A549 (cell line): ENCODE results near the gene PTPRE. TPM values are rescaled to one million over a fixed set of nuclear protein-coding genes. Genes with fewer than 3 reads are reported as not detected.

Experiments
- ATAC-seq, 2 experiments: fragments of 200-7000 bp in 1 of 2; fragments of >200 bp in 1 of 2; cut with Nextera tagmentation in 1 of 2; cut with Tn5 transposase in 1 of 2; 3 replicates each; pipeline versions ENCODE4 v1.8.0 to v1.9.1; 2018 to 2020; ENCODE audit warnings: mild to moderate bottlenecking in 1 of 2, moderate library complexity in 1 of 2
- CTCF ChIA-PET: fragments of 300-600 bp; sonication (Branson Sonifier 250); formaldehyde crosslinking; extraction: SDS; loops from one replicate; lab custom pipeline; 2021; ENCODE audit warnings: antibody characterized with exemption, inconsistent platforms; lab: Yijun Ruan, JAX
- POLR2A ChIA-PET: fragments of 350-600 bp; formaldehyde crosslinking; extraction: SDS; loops from one replicate; lab custom pipeline; 2021; ENCODE audit warnings: antibody characterized with exemption, inconsistent platforms; lab: Yijun Ruan, JAX
- DNase-seq, 2 experiments: peaks; one replicate each; pipeline versions ENCODE4 v3.0.0 to v3.0.0-alpha.2; 2011 to 2016; ENCODE audit warnings: low read depth in 1 of 2, low spot score in 1 of 2
- FAIRE-seq: peaks from 2 replicates; lab custom pipeline; 2011; peaks lifted over from hg19 to GRCh38; lab: Jason Lieb, UNC
- H3K27ac ChIP-seq, 2 experiments: fragments of >200 bp; sonication (Bioruptor Twin); formaldehyde crosslinking; 3 replicates each; pipeline ENCODE4 v1.5.1; 2016 to 2017
- H3K4me1 ChIP-seq: fragments of >200 bp; sonication (Bioruptor Twin); formaldehyde crosslinking; 3 replicates; pipeline ENCODE4 v1.6.1; 2016
- H3K4me2 ChIP-seq: fragments of >200 bp; sonication (Bioruptor Twin); formaldehyde crosslinking; 3 replicates; pipeline ENCODE4 v1.6.1; 2016
- H3K4me3 ChIP-seq: fragments of >200 bp; sonication (Bioruptor Twin); formaldehyde crosslinking; 3 replicates; pipeline ENCODE4 v1.5.1; 2016
- H3K9me3 ChIP-seq: fragments of >200 bp; sonication (Bioruptor Twin); formaldehyde crosslinking; 3 replicates; pipeline ENCODE4 v1.6.1; 2016
- CBX2 ChIP-seq: fragments of 200-600 bp; sonication (generic); IDR thresholded peaks from 2 replicates; pipeline ENCODE4 v1.6.1; 2016; ENCODE audit warnings: low read depth, mild to moderate bottlenecking, borderline replicate concordance
- CHD4 ChIP-seq: fragments of 200-600 bp; sonication (generic); IDR thresholded peaks from 2 replicates; pipeline ENCODE4 v1.6.1; 2016; ENCODE audit warnings: antibody characterized with exemption, mild to moderate bottlenecking, borderline replicate concordance
- EHMT2 ChIP-seq: fragments of 200-600 bp; sonication (generic); IDR thresholded peaks from 2 replicates; pipeline ENCODE4 v1.6.1; 2016; ENCODE audit warnings: antibody characterized with exemption, low read depth, mild to moderate bottlenecking, moderate library complexity
- ESRRA ChIP-seq: fragments of 150-350 bp; IDR thresholded peaks from 2 replicates; pipeline ENCODE4 v1.6.1; 2014; ENCODE audit warnings: mild to moderate bottlenecking, low read length, borderline replicate concordance
- FOSB ChIP-seq: fragments of 250-450 bp; sonication (Bioruptor Pico); IDR thresholded peaks from 2 replicates; pipeline ENCODE4 v1.5.0; 2020; ENCODE audit warnings: mild to moderate bottlenecking, moderate library complexity
- FOSL2 ChIP-seq, 2 experiments: fragments of 450-650 bp in 1 of 2; fragments of >200 bp in 1 of 2; sonication (Bioruptor Twin) in 1 of 2; formaldehyde crosslinking; IDR thresholded peaks; 2 replicates each; pipeline versions ENCODE4 v1.5.0 to v1.6.1; 2016 to 2020; ENCODE audit warnings: mild to moderate bottlenecking in 1 of 2, moderate library complexity in 1 of 2
- FOXS1 ChIP-seq: fragments of 250-450 bp; sonication (Bioruptor Pico); IDR thresholded peaks from 2 replicates; pipeline ENCODE4 v1.5.0; 2020; ENCODE audit warnings: mild to moderate bottlenecking, moderate library complexity
- HDAC2 ChIP-seq: fragments of 200-600 bp; sonication (generic); IDR thresholded peaks from 2 replicates; pipeline ENCODE4 v1.6.1; 2016
- HEYL ChIP-seq: fragments of 250-450 bp; sonication (Bioruptor Pico); IDR thresholded peaks from 2 replicates; pipeline ENCODE4 v1.8.0; 2021; ENCODE audit warnings: mild to moderate bottlenecking, moderate library complexity
- HOXB13 ChIP-seq: fragments of 250-450 bp; sonication (Bioruptor Pico); IDR thresholded peaks from 2 replicates; pipeline ENCODE4 v1.5.0; 2020; ENCODE audit warnings: low read depth, mild to moderate bottlenecking, moderate library complexity
- HOXB5 ChIP-seq: fragments of 250-450 bp; sonication (Bioruptor Pico); IDR thresholded peaks from 2 replicates; pipeline ENCODE4 v1.5.0; 2020; ENCODE audit warnings: mild to moderate bottlenecking, moderate library complexity
- JUN ChIP-seq, 2 experiments: fragments of >200 bp; sonication (Bioruptor Twin); formaldehyde crosslinking; IDR thresholded peaks; 2 replicates in 1 of 2; 3 replicates in 1 of 2; pipeline ENCODE4 v1.6.1; 2016 to 2017
- JUNB ChIP-seq: fragments of >200 bp; sonication (Bioruptor Twin); formaldehyde crosslinking; IDR thresholded peaks from 2 replicates; pipeline ENCODE4 v1.6.1; 2016
- KDM1A ChIP-seq: fragments of 200-600 bp; sonication (generic); IDR thresholded peaks from 2 replicates; pipeline ENCODE4 v1.6.1; 2016; ENCODE audit warnings: low read depth, mild to moderate bottlenecking
- KDM5A ChIP-seq: fragments of 200-600 bp; sonication (generic); IDR thresholded peaks from 2 replicates; pipeline ENCODE4 v1.6.1; 2016; ENCODE audit warnings: antibody characterized with exemption, mild to moderate bottlenecking
- NFE2L2 ChIP-seq: fragments of 150-350 bp; conservative IDR thresholded peaks from 2 replicates; pipeline ENCODE4 v1.6.1; 2014; ENCODE audit warnings: low read length
- PHF8 ChIP-seq: fragments of 200-600 bp; sonication (generic); IDR thresholded peaks from 2 replicates; pipeline ENCODE4 v1.6.1; 2016; ENCODE audit warnings: low read depth, mild to moderate bottlenecking, antibody characterized with exemption, moderate library complexity, borderline replicate concordance
- POLR2A ChIP-seq: IDR thresholded peaks from 2 replicates; pipeline ENCODE4 v1.6.1; 2012; ENCODE audit warnings: mild to moderate bottlenecking, low read length
- RAD21 ChIP-seq, 2 experiments: fragments of >200 bp in 1 of 2; sonication (Bioruptor Twin) in 1 of 2; formaldehyde crosslinking in 1 of 2; IDR thresholded peaks in 1 of 2; conservative IDR thresholded peaks in 1 of 2; 2 replicates in 1 of 2; 3 replicates in 1 of 2; pipeline ENCODE4 v1.6.1; 2012 to 2018; ENCODE audit warnings: inconsistent platforms in 1 of 2
- RCOR1 ChIP-seq: fragments of 150-350 bp; IDR thresholded peaks from 2 replicates; pipeline ENCODE4 v1.6.1; 2014; ENCODE audit warnings: antibody characterized with exemption, low read length, low read depth
- REST ChIP-seq: fragments of 200-600 bp; sonication (generic); IDR thresholded peaks from 2 replicates; pipeline ENCODE4 v1.6.1; 2016; ENCODE audit warnings: antibody characterized with exemption, mild to moderate bottlenecking, moderate library complexity
- RFX5 ChIP-seq: fragments of 450-650 bp; IDR thresholded peaks from 2 replicates; pipeline ENCODE4 v1.7.1; 2014; ENCODE audit warnings: antibody characterized with exemption, mild to moderate bottlenecking, moderate library complexity
- RNF2 ChIP-seq: fragments of 200-600 bp; sonication (generic); IDR thresholded peaks from 2 replicates; pipeline ENCODE4 v1.6.1; 2016; ENCODE audit warnings: low read depth, mild to moderate bottlenecking, antibody characterized with exemption, moderate library complexity, borderline replicate concordance
- TFCP2L1 ChIP-seq: fragments of 250-450 bp; sonication (Bioruptor Pico); IDR thresholded peaks from 2 replicates; pipeline ENCODE4 v1.5.0; 2021; ENCODE audit warnings: mild to moderate bottlenecking
- ZC3H11A ChIP-seq: fragments of 450-650 bp; IDR thresholded peaks from 2 replicates; pipeline ENCODE4 v1.6.1; 2014; ENCODE audit warnings: antibody characterized with exemption, mild to moderate bottlenecking
- ZNF302 ChIP-seq: fragments of 250-450 bp; sonication (Bioruptor Pico); IDR thresholded peaks from 2 replicates; pipeline ENCODE4 v1.9.0; 2021; ENCODE audit warnings: inconsistent platforms, mild to moderate bottlenecking, moderate library complexity
- ZSCAN20 ChIP-seq: fragments of 250-450 bp; sonication (Bioruptor Pico); IDR thresholded peaks from 2 replicates; pipeline ENCODE4 v1.8.0; 2022; ENCODE audit warnings: mild to moderate bottlenecking, moderate library complexity
- WGBS: methylation state at CpG from one replicate; pipeline ENCODE4 v1.1.6; 2017; ENCODE audit errors: missing lambda C conversion rate; 5-methylcytosine and 5-hydroxymethylcytosine counted together
- polyA plus RNA-seq, 4 experiments: library from polyadenylated mRNA; depleted of rRNA in 3 of 4; stranded (reverse); fragments of >200 nt; fragmentation: RNase III in 1 of 4; extraction: RNeasy Plus Mini Kit Qiagen cat#74134 plus additional on column Dnase treatment in 1 of 4; gene quantifications; 2 replicates in 3 of 4; 3 replicates in 1 of 4; pipeline ENCODE4 v1.2.3, GENCODE V29; 2011 to 2017
- TF ChIP-seq, protein P1 (sequence below): fragments of 250-450 bp; sonication (Bioruptor Pico); IDR thresholded peaks from 2 replicates; pipeline ENCODE4 v1.5.0; 2020; ENCODE audit warnings: low read depth, mild to moderate bottlenecking, moderate library complexity
- TF ChIP-seq, protein P2 (sequence below): fragments of 250-450 bp; sonication (Bioruptor Pico); IDR thresholded peaks from 2 replicates; pipeline ENCODE4 v1.5.0; 2021; ENCODE audit warnings: mild to moderate bottlenecking, moderate library complexity, borderline replicate concordance
- TF ChIP-seq, protein P3 (sequence below): fragments of 450-650 bp; IDR thresholded peaks from 2 replicates; pipeline ENCODE4 v1.6.1; 2014; ENCODE audit warnings: antibody characterized with exemption
- TF ChIP-seq, protein P4 (sequence below): IDR thresholded peaks from 2 replicates; pipeline ENCODE4 v1.6.1; 2012

The PTPRE gene
- polyA plus RNA-seq, 2 of the 4 experiments (the other 2 are of a cell fraction): 0.31 to 1.5 TPM

GRCh38 chr10:128091636-128092210, 184.8 kb downstream of the PTPRE start:
- no peaks in the 10 kb centered on the region for H3K4me1 ChIP-seq
- WGBS: 72% methylated on average over 12 of the region's 17 CpGs
- CTCF ChIA-PET: interaction anchor here (1.6 kb wide), 1 partner anchor 16 kb away, joined by 3 read pairs; no protein-coding TSS in a partner anchor
- FAIRE-seq (no peak), DNase-seq (no peak), ATAC-seq (no peak; a peak in 1 of 6 replicates)
- no peak overlapping the region for H3K4me2 ChIP-seq
- POLR2A ChIA-PET: no interaction called here
- H3K4me3 ChIP-seq: no peak overlapping the region
- no peaks in the 10 kb centered on the region for H3K9me3 ChIP-seq
- no peak for TF ChIP-seq KDM1A
- TF ChIP-seq KDM5A: no peak
- no peak for TF ChIP-seq NFE2L2
- TF ChIP-seq, protein P1, sequence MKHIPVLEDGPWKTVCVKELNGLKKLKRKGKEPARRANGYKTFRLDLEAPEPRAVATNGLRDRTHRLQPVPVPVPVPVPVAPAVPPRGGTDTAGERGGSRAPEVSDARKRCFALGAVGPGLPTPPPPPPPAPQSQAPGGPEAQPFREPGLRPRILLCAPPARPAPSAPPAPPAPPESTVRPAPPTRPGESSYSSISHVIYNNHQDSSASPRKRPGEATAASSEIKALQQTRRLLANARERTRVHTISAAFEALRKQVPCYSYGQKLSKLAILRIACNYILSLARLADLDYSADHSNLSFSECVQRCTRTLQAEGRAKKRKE (CRISPR knock-in tag): no peak
- TF ChIP-seq CHD4: no peak
- no peak for TF ChIP-seq FOSB (CRISPR knock-in tag)
- no peak for TF ChIP-seq REST
- TF ChIP-seq, protein P2, sequence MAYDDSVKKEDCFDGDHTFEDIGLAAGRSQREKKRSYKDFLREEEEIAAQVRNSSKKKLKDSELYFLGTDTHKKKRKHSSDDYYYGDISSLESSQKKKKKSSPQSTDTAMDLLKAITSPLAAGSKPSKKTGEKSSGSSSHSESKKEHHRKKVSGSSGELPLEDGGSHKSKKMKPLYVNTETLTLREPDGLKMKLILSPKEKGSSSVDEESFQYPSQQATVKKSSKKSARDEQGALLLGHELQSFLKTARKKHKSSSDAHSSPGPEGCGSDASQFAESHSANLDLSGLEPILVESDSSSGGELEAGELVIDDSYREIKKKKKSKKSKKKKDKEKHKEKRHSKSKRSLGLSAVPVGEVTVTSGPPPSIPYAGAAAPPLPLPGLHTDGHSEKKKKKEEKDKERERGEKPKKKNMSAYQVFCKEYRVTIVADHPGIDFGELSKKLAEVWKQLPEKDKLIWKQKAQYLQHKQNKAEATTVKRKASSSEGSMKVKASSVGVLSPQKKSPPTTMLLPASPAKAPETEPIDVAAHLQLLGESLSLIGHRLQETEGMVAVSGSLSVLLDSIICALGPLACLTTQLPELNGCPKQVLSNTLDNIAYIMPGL (CRISPR knock-in tag): no peak
- no peak for TF ChIP-seq FOXS1 (CRISPR knock-in tag)
- TF ChIP-seq RFX5: no peak
- no peak for TF ChIP-seq HOXB5 (CRISPR knock-in tag)
- TF ChIP-seq ZSCAN20 (CRISPR knock-in tag): no peak
- no peak for TF ChIP-seq RCOR1
- TF ChIP-seq JUN (IDR thresholded peaks at IDR 0.05): no peak
- no peak for TF ChIP-seq EHMT2
- no peak for TF ChIP-seq ESRRA
- no peak for TF ChIP-seq FOSL2 (IDR thresholded peaks at IDR 0.05)
- TF ChIP-seq FOSL2 (CRISPR knock-in tag; IDR thresholded peaks at IDR 0.05): no peak
- TF ChIP-seq HOXB13: no peak
- no peak for TF ChIP-seq HDAC2
- TF ChIP-seq POLR2A: no peak
- no peak overlapping the region for H3K27ac ChIP-seq

DNA sequence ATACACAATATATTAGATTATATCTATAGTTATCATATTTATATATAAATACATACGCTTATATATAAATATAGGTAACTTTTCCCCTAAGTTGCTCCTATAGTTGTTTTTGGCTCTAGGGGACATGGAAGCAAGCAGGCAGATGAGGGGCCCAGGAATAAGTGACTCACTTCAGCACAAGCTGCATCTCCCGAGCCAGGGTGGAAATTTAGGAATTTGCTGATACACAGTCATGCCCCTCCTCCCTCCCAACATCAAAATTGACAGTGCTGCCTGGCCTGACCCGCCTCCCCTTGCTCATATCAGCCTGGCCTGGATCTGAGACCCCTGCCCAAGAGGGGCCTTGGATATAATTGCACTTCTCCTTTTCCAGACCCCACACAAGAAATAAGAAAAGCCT, 185.6 kb downstream of the PTPRE start:
- WGBS: 80% methylated on average over 3 of the region's 3 CpGs
- no peak for DNase-seq
- ATAC-seq: no peak
- Histone ChIP-seq H3K27ac (no peak overlapping the region), H3K4me2 (no peak overlapping the region), H3K4me1 (no peaks in the 10 kb centered on the region), H3K9me3 (no peaks in the 10 kb centered on the region), H3K4me3 (no peak overlapping the region)
- FAIRE-seq: no peak
- ChIA-PET POLR2A (no interaction called here), CTCF (interaction anchor here (1.6 kb wide), 1 partner anchor 16 kb away, joined by 3 read pairs; no protein-coding TSS in a partner anchor)
- TF ChIP-seq HEYL (no peak), ZNF302 (CRISPR knock-in tag) (no peak), RFX5 (no peak), JUNB (no peak), RAD21 (conservative IDR thresholded peaks at IDR 0.05 in 1 of 2, IDR thresholded peaks at IDR 0.05 in 1 of 2) (no peak), FOSL2 (IDR thresholded peaks at IDR 0.05) (no peak), FOSL2 (CRISPR knock-in tag; IDR thresholded peaks at IDR 0.05) (no peak), RCOR1 (no peak), RNF2 (no peak), ZC3H11A (no peak), TFCP2L1 (CRISPR knock-in tag) (no peak), CBX2 (no peak), PHF8 (no peak)
- TF ChIP-seq, protein P3, sequence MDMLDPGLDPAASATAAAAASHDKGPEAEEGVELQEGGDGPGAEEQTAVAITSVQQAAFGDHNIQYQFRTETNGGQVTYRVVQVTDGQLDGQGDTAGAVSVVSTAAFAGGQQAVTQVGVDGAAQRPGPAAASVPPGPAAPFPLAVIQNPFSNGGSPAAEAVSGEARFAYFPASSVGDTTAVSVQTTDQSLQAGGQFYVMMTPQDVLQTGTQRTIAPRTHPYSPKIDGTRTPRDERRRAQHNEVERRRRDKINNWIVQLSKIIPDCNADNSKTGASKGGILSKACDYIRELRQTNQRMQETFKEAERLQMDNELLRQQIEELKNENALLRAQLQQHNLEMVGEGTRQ: no peak
- TF ChIP-seq, protein P4, sequence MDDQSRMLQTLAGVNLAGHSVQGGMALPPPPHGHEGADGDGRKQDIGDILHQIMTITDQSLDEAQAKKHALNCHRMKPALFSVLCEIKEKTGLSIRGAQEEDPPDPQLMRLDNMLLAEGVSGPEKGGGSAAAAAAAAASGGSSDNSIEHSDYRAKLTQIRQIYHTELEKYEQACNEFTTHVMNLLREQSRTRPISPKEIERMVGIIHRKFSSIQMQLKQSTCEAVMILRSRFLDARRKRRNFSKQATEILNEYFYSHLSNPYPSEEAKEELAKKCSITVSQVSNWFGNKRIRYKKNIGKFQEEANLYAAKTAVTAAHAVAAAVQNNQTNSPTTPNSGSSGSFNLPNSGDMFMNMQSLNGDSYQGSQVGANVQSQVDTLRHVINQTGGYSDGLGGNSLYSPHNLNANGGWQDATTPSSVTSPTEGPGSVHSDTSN: no peak
